Measurements from ENCODE around the gene AQP9.
"Not testable (repeated sequence)": the region's sequence is repeated elsewhere in the genome, so short reads cannot be mapped to it uniquely, and the experiment has no call there.

AQP9 gene

GRCh38 chr15:58182460-58183163 is 44.4 kb downstream of the AQP9 start:
- peak; percentile 41 for DNase-seq

GRCh38 chr15:58185439-58185838 is 47.3 kb downstream of the AQP9 start:
- DNase-seq: no peak

- no peak for DNase-seq
These were observed 51.1 kb downstream of the AQP9 start for GRCh38 chr15:58189148-58189811.

GRCh38 chr15:58190419-58190818 is 52.2 kb downstream of the AQP9 start:
- no peak for DNase-seq

GRCh38 chr15:58193636-58194035 is 55.5 kb downstream of the AQP9 start:
- not testable (repeated sequence) for DNase-seq

- DNase-seq: no peak
These were observed 62.6 kb downstream of the AQP9 start for GRCh38 chr15:58200739-58201138.

GRCh38 chr15:58201516-58201915 is 63.3 kb downstream of the AQP9 start:
- no peak for DNase-seq

GRCh38 chr15:58203537-58203936 is 65.4 kb downstream of the AQP9 start:
- no peak for DNase-seq

- no peak for DNase-seq
These were observed 68.0 kb downstream of the AQP9 start for GRCh38 chr15:58206151-58206550.

- not testable (repeated sequence) for DNase-seq
These were observed 70.0 kb downstream of the AQP9 start for GRCh38 chr15:58208217-58208616.

GRCh38 chr15:58209007-58209481 is 70.9 kb downstream of the AQP9 start:
- DNase-seq: not testable (repeated sequence)

- DNase-seq: not testable (repeated sequence)
These were observed 71.8 kb downstream of the AQP9 start for GRCh38 chr15:58210031-58210430.

GRCh38 chr15:58212909-58213526 is 74.8 kb downstream of the AQP9 start:
- no peak for DNase-seq

- DNase-seq: no peak
These were observed 75.6 kb downstream of the AQP9 start for GRCh38 chr15:58213587-58214338.

GRCh38 chr15:58214591-58215340 is 76.6 kb downstream of the AQP9 start:
- DNase-seq: no peak

GRCh38 chr15:58217460-58217859 is 79.3 kb downstream of the AQP9 start:
- no peak for DNase-seq

- no peak for DNase-seq
These were observed 83.5 kb downstream of the AQP9 start for GRCh38 chr15:58221591-58222241.

GRCh38 chr15:58222679-58223078 is 84.5 kb downstream of the AQP9 start:
- DNase-seq: no peak

GRCh38 chr15:58223432-58223831 is 85.3 kb downstream of the AQP9 start:
- DNase-seq: no peak

GRCh38 chr15:58224068-58224467 is 85.9 kb downstream of the AQP9 start:
- no peak for DNase-seq

GRCh38 chr15:58227706-58228543 is 89.7 kb downstream of the AQP9 start:
- peak; percentile 26 for DNase-seq
